Endothelial cell of umbilical vein (primary cell): ENCODE measurements around the gene INSYN2B. TPM values are rescaled to one million over a fixed set of nuclear protein-coding genes. Genes with fewer than 3 reads are reported as not detected.
"Not testable (repeated sequence)": the region's sequence is repeated elsewhere in the genome, so short reads cannot be mapped to it uniquely, and the experiment has no call there.

Experiments used
- BruUV-seq: library from RNA; stranded (reverse); fragments of 400-500 nt; replicated peaks from 2 replicates; lab custom pipeline; 2021; lab: Mats Ljungman, UMichigan
- CTCF ChIA-PET: fragments of 300-600, 350-600 bp; sonication (Branson Sonifier 250); formaldehyde crosslinking; loops from one replicate; lab custom pipeline; 2021; ENCODE audit warnings: antibody characterized with exemption, inconsistent platforms; lab: Charles Lee
- POLR2A ChIA-PET: fragments of 300-600, 350-600 bp; sonication (Branson Sonifier 250); formaldehyde crosslinking; loops from one replicate; lab custom pipeline; 2021; ENCODE audit warnings: antibody characterized with exemption, inconsistent platforms; lab: Charles Lee
- DNase-seq: peaks from one replicate; pipeline ENCODE4 v3.0.0-alpha.2; 2011; ENCODE audit warnings: low read depth, low spot score
- FAIRE-seq: peaks from 2 replicates; lab custom pipeline; 2011; peaks lifted over from hg19 to GRCh38; lab: Jason Lieb, UNC
- H2AFZ ChIP-seq: 2 replicates; pipeline ENCODE4 v1.6.0; 2012; ENCODE audit warnings: low read depth, low read length, control low read depth, inconsistent platforms
- H3K27ac ChIP-seq: 2 replicates; pipeline ENCODE4 v1.5.1; 2011; ENCODE audit warnings: low read depth, mild to moderate bottlenecking, control low read depth, low read length, moderate library complexity; ENCODE audit not compliant: insufficient read depth
- H3K27me3 ChIP-seq, 2 experiments: 2 replicates each; pipeline versions ENCODE4 v1.6.0 to v1.6.1; 2011; ENCODE audit warnings: low read length in 2 of 2, mixed read lengths in 1 of 2; ENCODE audit not compliant: control insufficient read depth in 2 of 2, insufficient read depth in 2 of 2
- H3K36me3 ChIP-seq, 2 experiments: 2 replicates in 1 of 2; 3 replicates in 1 of 2; pipeline ENCODE4 v1.5.1; 2011; ENCODE audit warnings: low read length in 2 of 2, mild to moderate bottlenecking in 1 of 2, moderate library complexity in 1 of 2; ENCODE audit not compliant: control insufficient read depth in 2 of 2, insufficient read depth in 2 of 2; ENCODE audit errors: extremely low read depth in 1 of 2
- H3K4me1 ChIP-seq: 3 replicates; pipeline ENCODE4 v1.5.1; 2011; ENCODE audit warnings: mild to moderate bottlenecking, low read length; ENCODE audit not compliant: control insufficient read depth, insufficient read depth; ENCODE audit errors: extremely low read depth
- H3K4me2 ChIP-seq: 2 replicates; pipeline ENCODE4 v1.6.1; 2011; ENCODE audit warnings: low read length, control low read depth, mixed read lengths; ENCODE audit not compliant: insufficient read depth
- H3K4me3 ChIP-seq, 3 experiments: fragments of 200-600 bp in 1 of 3; sonication (generic), shearing (Covaris generic) in 1 of 3; replicated peaks in 1 of 3; 2 replicates each; pipeline ENCODE4 v1.5.1; 2011 to 2016; ENCODE audit warnings: control low read depth in 3 of 3, low read length in 3 of 3, mild to moderate bottlenecking in 2 of 3, inconsistent platforms in 1 of 3, low read depth in 1 of 3, moderate library complexity in 1 of 3; ENCODE audit not compliant: insufficient read depth in 1 of 3
- H3K79me2 ChIP-seq: 2 replicates; pipeline ENCODE4 v1.6.0; 2012; ENCODE audit warnings: low read length, inconsistent platforms; ENCODE audit not compliant: control insufficient read depth, insufficient read depth
- H3K9ac ChIP-seq: replicated peaks from 2 replicates; pipeline ENCODE3; 2011; ENCODE audit warnings: low read length, control low read depth; ENCODE audit not compliant: insufficient read depth; ENCODE audit errors: extremely low read depth
- H3K9me1 ChIP-seq: replicated peaks from 3 replicates; pipeline ENCODE4 v1.6.0; 2011; ENCODE audit warnings: mild to moderate bottlenecking, low read length; ENCODE audit not compliant: control insufficient read depth, insufficient read depth; ENCODE audit errors: extremely low read depth
- H3K9me3 ChIP-seq: replicated peaks from 2 replicates; pipeline ENCODE4 v1.5.1; 2012; ENCODE audit warnings: low read length, inconsistent platforms; ENCODE audit not compliant: control insufficient read depth, insufficient read depth
- H4K20me1 ChIP-seq: replicated peaks from 2 replicates; pipeline ENCODE3; 2011; ENCODE audit warnings: mild to moderate bottlenecking, low read length; ENCODE audit not compliant: control insufficient read depth, insufficient read depth; ENCODE audit errors: extremely low read depth
- dilution Hi-C: fragments of 300-500 bp; cut with MboI; formaldehyde crosslinking; loops from one replicate; pipeline ENCODE4 v1.15.0; 2019; ENCODE audit warnings: low sequenced_read_pairs; ENCODE audit not compliant: extremely low pct_ligation_motif_present
- intact Hi-C: fragments of 100-400 bp; cut with micrococcal nuclease; formaldehyde crosslinking; loops from one replicate; pipeline ENCODE4 v1.10.0; 2022
- polyA plus RNA-seq, 4 experiments: library from polyadenylated mRNA; depleted of rRNA in 3 of 4; stranded (reverse) in 3 of 4; unstranded in 1 of 4; fragments of >200 nt; gene quantifications; 2 replicates each; pipeline versions ENCODE4 v1.2.1 to v1.2.3, GENCODE V29; 2011 to 2012; ENCODE audit warnings: missing spikeins in 1 of 4
- total RNA-seq: library from RNA; stranded (reverse); gene quantifications from 2 replicates; pipeline ENCODE4 v1.2.3, GENCODE V29; 2021

Gene INSYN2B
- total and polyA plus RNA-seq, 2 donors (not counting 3 experiments of a cell fraction or from before 2014, with no cell fraction given): 8.2 to 17.1 TPM

DNA sequence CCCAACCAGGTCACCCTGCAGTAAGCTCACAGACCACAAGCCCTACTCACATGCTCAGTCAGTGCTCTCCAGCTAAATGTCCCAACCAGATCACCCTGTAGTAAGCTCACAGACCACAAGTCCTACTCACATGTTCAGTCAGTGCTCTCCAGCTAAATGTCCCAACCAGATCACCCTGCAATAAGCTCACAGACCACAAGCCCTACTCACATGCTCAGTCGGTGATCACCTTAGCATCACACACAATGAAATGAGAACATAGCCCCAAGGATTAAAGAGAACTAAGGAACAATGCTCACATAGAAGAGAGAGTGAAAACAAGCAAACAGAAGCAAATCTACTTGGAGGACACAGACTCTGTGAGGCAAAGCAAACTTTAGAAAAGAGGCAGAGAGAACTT, 145.8 kb downstream of the INSYN2B start:
- POLR2A ChIA-PET, dilution Hi-C loops, H3K4me3 ChIP-seq, H3K27me3 ChIP-seq, H3K4me1 ChIP-seq, H3K9ac ChIP-seq, H3K79me2 ChIP-seq, DNase-seq, H3K27ac ChIP-seq, H3K9me3 ChIP-seq, H3K4me2 ChIP-seq, H4K20me1 ChIP-seq, intact Hi-C loops, H2AFZ ChIP-seq, H3K36me3 ChIP-seq, FAIRE-seq, BruUV-seq, H3K9me1 ChIP-seq: not testable (repeated sequence)
- CTCF ChIA-PET: interaction anchor here (2.2 kb wide), 1 partner anchor 146 kb away, joined by 5 read pairs; the partner anchor contains the start of gene INSYN2B

DNA sequence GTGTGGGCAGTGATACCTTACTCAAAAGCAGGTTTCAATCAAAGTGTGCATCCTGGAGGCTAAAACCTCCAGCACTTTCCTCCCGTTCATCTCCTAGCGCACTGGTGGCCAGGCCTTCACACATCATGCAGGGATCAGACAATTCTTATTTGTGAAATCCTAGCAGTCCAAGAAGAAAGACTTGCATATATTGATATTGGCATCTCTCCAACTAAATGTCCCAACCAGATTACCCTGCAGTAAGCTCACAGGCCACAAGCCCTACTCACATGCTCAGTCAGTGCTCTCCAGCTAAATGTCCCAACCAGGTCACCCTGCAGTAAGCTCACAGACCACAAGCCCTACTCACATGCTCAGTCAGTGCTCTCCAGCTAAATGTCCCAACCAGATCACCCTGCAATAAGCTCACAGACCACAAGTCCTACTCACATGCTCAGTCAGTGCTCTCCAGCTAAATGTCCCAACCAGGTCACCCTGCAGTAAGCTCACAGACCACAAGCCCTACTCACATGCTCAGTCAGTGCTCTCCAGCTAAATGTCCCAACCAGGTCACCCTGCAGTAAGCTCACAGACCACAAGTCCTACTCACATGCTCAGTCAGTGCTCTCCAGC, 146.5 kb downstream of the INSYN2B start:
- H3K9me1 ChIP-seq, H3K27me3 ChIP-seq, FAIRE-seq, BruUV-seq, DNase-seq, H3K4me3 ChIP-seq, intact Hi-C loops, H3K4me2 ChIP-seq, H3K9me3 ChIP-seq, H2AFZ ChIP-seq, H3K36me3 ChIP-seq, H3K79me2 ChIP-seq, H3K4me1 ChIP-seq, dilution Hi-C loops, H3K27ac ChIP-seq, H3K9ac ChIP-seq, H4K20me1 ChIP-seq, POLR2A ChIA-PET: not testable (repeated sequence)
- CTCF ChIA-PET: interaction anchor here (2.2 kb wide), 1 partner anchor 146 kb away, joined by 5 read pairs; the partner anchor contains the start of gene INSYN2B
